Measurements from ENCODE around the gene SELENOO.
A peak's percentile ranks its signal among the peaks of the same experiment; 100 is the strongest.

The SELENOO gene

DNA sequence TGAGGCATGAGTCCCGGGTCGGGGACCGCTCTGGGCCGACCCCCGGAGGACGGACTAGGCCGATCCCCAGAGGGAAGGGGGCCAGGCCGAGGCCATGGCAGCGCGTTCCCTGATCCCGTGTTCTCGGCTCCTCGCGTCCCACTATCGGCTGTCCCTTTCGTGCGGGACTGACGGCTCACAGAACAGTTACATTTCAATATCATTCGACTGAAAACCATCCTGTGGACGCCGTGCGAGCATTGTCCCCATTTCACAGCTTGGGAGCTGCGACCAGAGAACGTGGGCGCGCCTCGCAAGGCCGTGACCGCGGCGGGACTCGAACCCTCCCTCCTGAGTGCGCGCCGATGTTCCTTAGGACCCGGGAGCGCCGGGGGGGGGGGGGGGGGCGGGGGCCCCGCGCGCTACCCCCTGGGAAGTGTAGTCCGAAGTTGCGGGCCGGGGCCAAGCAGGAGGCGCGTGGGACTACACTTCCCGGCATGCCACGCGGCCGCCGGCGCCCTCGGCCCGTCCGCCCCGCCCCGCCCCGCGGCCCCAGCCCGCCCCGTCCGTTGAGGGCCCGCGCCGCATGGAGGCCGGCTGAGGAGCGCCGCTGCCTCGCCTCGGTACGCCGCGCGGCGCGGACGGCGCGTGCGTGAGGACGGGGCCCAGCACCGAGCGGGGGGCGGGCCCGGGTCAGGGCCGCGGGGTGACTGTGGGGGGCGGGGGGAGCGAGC, 15.3 kb upstream of the SELENOO start, which contains the start of gene TRABD:
TSS of gene TRABD (plus strand) at position 539 of the 713 bp plus-strand sequence. CDS start 7,148 bp downstream, outside the sequence.
- DNase-seq (ENCODE audit: low read depth), result peak; percentile 86

DNA sequence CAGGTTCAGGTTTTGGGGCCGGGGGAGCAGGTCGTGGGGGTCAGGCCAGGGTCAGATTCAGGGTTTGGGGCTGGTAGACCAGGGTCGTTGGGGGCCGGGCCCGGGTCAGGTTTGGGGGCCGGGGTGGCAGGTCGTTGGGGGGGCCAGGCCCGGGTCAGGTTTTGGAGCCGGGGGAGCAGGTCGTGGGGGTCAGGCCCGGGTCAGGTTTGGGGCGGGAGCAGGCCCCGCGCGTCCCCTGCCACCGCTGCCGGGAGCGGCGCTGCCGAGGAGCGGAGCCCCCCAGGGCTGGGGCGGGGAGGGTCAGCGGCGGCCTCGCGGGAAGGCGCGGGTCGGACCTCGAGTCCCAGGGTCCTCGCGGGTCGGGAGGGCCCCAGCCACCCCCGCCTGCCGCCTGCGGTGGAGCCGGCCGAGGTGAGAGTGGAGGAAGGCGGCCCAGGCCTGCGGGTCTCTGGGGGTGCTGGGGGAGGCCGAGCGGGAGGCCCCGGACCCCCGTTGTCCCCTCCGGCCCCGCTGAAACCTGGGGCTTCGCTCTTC, 14.6 kb upstream of the SELENOO start:
- DNase-seq (ENCODE audit: low read depth), result no peak

DNA sequence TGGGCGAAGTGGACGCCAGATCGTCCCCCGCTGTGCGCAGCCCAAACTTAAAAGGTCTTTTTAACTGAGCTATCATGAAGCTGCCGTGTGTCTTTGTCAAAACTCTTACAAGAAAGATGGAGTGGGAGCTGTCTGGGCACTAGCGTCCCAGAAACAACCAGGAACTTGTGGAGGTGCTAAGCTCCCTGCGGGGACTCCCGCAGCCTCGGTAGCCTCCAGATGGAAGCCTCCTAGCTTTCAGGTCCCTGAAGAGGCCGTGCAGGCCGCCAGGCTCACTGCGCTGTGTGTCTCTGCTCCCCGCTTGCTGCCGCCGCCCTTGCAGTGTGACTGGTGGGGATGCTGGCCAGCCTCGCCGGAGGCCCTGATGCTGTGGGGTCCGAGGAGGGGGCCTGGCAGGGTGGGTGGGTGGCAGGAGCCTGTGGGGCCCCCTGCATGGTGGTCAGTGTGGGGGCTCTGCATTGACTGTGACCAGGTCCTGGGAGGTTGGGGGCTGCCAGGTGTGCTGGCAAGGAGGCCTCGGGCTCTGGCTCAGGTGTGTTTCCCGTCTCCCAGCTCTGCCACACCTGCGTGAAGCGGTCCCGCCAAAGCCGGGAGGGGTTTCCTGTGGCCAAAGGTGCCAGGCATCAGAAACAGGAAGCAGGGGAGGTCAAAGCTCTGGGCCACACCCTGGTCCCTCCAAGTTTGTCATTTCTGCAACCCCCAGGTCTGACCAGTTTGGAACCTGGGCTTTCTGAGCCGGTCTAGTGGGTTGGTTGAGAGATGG, 13.9 kb upstream of the SELENOO start:
- no peak for DNase-seq (ENCODE audit: low read depth)

DNA sequence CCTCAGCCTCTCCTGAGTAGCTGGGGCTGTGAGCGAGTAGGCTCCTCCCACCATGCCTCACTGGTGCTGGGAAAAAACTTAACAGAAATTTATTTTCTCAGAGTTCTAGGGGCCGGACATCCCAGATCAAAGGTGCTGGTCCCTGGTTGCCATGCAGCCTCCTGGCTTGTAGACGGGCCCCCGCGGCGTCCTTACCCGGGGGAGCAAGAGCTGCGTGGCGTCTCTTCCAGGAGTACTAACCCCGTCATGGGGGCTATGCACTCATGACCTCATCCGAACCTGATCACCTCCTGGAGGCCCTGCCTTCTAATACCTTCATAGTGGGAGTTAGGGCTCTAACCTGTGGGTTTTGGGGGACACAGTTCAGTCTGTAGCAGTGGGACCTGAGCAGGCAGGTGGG, 12.5 kb upstream of the SELENOO start:
- DNase-seq (ENCODE audit: low read depth), result no peak

DNA sequence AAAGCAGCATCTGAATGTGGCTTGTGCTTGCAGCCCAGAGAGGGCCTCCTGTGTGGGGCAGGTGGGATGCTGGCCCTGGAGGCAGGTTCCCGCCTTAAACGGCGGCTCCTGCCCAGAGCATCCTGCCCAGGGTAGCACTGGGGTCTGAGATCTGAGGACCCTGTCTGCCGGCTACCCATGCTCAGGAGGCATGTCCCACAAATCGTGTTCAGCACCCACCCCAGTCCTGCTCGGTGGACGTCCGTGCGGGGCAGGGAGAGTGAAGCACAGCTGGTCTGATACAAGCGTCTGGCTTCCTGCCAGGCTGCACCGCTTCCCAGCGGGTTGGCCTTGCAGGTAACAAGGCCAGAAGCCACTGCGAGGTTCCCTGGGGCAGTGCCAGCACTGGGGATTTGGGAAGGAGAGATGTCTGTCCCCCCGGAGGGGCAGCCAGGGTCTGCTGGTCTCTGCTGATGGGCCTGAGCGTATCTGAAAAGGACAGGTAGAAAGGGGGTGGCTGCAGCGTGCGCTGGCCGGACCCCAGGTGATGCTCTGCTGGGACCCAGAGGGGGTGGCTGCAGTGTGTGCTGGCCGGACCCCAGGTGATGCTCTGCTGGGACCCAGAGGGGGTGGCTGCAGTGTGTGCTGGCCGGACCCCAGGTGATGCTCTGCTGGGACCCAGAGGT, 11.5 kb upstream of the SELENOO start:
- DNase-seq (ENCODE audit: low read depth), result no peak

DNA sequence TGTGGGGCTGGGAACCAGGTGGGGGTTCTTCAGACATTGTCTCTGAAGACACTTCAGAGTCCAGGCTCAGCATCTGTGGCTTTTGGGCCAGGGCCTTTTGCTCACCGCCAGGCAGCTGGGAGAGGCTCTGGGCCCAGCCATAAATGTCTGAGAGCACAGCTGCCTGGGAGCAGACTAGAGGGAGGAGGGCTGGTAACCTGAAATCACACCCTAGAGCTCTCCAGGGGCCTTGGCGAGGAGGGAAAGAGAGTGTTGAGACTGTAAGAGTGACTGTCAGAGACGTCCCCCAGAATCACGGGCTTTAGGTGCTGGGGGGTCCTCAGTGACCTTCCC, 11.0 kb upstream of the SELENOO start:
- no peak for DNase-seq (ENCODE audit: low read depth)

DNA sequence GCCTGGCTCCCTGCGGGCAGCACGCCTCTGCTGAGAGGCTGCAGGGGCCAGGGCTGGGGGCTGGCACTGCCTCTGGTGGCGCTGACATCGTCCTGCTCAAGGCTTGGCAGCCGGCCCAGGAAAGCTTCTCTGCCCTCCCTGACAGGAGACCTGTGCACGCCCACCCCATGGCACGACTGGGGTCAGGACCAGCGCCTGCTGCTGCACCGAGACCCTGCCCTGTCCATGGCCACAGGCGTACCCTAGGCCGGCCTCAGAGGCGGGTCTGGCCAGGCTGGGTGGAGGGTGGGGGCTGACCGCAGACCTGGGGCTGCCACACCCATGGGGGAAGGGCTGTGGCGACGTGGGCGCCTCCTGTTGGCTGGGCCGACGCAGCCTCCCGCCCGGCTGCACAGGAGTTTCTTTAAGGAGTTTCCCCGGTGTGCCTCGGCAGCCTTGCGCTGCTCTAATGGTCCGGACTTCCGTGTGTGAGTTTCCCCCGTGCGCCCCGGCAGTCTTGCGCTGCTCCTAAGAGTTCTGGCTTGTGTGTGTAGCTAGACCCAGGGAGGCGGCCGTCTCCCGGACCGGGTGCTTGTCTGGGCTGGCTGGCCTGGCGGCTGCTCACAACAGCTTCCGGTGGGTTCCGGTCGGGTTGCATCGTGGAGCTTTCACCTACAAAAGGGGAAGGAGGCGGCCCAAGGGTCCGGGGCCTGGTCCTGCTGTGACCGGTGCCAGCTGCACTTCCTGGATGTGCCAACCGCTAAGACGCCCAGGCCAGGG, 10.4 kb upstream of the SELENOO start:
- DNase-seq (ENCODE audit: low read depth), result peak; percentile 72

DNA sequence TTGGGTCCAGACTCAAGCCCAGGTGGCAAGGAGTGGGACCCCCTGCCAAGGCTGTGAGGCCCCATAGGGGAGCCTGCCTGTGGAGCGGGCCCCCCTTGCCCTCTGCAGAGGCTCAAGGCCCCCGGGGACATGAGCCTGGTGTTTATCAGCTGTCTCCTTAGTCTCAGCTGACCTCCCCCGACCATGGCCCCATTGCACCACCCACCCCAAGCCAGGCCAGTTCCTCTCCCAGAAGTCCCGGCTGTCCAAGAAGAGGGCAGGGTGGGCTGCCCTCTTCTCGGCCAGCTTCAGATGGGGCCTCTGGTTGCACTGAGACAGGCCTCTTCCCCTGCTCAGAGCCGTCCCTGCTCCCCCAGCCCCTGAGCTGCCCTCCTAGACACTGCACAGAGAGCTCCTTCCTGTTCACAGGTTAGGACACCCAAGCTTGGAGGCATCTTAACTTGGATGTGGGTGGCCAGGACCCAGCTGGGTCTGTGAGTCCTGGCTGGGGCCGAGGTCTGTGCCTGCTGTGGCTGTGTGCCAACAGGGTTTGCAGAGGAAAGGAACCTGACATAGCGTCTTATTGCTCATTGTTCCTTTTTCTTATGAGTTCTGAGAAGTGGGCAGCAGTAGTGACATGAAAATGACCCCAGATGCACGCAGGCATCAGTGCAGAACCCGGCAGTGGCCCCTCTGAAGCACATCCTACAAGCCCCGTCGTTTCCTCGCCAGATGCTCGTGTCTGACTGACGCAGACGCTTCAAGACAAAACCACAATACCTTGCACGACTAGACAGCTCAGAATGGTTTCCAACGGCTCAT, 9.7 kb upstream of the SELENOO start:
- DNase-seq (ENCODE audit: low read depth), result peak; percentile 67

DNA sequence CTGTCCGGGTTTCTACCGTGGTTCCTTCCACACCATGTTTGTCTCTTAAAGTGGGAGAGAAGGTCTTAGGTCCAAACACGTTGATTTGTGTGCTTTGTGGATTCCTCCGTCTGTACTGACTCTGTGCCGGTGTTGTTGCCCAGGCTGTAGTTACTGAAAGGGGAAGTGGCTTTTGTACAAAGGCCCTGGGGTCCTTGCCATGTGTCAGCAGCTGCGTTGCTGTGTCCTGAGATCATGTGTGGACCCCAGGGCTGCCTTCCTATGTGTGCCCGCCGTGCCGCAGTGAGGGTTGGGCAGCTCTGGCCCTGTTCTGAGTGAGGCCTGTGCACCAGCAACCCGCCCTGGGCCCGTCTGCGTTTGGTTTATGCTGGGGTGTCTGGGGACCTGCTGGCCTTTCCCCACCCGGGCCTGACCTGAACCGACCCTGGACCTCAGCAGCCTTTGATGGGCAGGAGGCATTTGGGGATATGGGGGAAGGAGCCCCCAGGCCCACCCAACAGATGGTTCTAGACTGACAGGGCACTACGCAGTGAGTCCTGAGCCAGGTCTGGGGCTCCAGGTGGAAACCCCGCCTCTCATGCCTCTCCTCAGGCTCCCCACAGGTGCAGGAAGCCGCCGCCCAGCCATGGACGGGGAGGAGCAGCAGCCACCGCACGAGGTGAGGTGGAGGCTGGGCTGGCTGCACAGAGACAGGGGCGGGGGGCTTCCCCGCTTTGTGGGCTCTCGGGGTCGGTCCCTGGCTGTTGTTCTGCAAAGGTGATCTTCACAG, 8.2 kb upstream of the SELENOO start:
- DNase-seq (ENCODE audit: low read depth), result no peak

DNA sequence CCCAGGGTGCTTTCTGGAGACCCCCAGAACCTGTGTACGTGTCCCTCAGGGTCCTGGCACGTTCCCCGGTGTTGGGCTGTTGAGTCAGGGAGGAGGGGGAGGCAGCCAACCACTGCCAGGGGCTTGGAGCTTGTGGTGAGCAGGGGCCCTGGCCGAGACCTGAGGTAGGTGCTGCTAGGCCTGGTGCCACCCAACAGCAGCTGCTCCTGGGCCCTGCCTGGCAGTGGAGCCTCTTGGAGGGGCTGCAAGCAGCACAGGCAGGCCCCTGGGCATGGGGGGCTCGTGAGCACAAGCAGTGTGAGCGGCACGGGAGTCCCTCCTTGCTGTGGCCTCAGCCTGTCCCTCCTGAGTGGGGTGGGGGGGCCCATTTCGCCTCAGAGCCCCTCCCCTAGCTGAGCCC, 7.2 kb upstream of the SELENOO start:
- no peak for DNase-seq (ENCODE audit: low read depth)

DNA sequence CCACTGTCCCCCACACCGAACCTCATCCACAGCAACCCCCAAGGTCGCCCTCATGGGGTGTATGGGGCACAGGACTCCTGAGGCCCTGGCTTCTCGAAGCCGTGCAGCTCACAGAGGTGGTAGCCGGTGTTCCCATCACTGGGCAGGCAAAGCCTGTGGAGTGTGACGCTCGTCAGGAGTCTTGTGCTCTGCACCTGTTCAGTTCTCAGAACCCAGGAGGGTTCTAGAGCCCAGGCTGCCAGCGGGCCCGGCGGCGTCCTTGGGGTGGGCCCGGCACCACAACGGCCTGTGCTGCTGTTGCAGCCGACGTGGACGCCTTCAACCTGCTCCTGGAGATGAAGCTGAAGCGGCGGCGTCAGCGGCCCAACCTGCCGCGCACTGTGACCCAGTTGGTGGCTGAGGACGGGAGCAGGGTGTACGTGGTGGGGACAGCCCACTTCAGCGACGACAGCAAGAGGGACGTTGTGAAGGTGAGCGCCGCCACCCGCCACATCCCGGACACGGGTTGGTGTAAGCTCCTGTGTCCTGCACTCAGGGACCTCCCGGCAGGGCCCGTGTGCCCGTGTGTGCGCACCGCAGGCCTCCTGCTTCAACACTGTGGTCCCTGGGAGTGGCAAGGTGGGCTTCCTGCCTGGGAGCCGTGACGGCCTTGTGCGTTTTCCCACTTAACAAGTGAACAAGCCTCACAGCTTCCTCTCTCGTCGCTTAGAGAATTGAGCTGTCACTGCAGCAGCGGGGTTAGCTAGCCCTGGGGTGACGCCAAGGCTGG, 6.6 kb upstream of the SELENOO start:
- no peak for DNase-seq (ENCODE audit: low read depth)

DNA sequence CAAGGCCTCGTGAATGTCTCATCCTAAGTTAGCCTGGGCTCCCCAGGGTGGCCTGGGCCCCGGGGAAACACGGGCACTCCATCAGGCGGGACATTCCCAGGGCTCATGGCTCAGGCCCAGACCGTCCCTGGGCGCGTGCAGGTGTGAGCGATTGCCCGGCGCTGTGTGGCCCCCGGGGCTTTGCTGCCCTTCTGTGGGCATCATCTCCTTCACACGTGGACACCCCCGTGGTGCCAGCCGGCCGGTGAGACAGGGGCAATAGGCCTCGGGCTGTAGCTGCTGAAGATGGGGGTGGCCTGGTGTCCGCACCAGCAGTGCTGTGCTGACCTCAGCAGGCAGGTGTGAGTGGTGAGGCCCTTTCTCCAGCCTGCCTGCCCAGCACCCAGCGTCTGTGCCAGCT, 4.6 kb upstream of the SELENOO start:
- DNase-seq (ENCODE audit: low read depth), result no peak

DNA sequence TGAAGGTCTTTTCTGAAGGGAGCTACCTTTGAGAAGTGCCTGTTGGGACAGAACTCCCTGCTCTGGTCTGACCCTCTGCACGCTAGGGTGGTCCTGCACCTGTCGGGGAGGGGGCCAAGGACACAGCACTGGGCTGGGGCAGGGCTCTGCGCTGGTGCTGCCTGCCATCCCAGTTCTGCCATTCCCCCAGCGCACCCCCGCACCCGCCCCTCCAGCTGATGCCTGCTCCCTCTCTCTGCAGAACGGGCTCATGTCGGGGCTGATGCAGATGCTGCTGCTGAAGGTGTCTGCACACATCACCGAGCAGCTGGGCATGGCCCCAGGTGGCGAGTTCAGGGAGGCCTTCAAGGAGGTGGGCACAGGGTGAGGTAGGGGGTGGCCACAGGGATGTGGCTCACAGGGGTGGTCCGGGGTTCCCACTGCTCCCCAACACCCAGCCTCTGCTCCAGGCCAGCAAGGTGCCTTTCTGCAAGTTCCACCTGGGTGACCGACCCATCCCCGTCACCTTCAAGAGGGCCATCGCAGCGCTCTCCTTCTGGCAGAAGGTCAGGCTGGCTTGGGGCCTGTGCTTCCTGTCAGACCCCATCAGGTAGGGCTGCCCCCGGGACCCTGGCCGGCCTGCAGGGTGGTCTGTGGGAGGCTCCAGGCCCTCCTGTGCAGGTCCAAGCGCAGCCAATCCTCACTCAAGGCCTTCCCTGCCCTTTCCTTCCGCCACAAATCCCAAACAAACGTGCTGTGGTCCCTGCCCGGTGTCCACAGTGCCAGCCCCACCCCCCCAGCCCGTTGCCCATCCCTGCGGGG, 3.6 kb upstream of the SELENOO start:
- no peak for DNase-seq (ENCODE audit: low read depth)

DNA sequence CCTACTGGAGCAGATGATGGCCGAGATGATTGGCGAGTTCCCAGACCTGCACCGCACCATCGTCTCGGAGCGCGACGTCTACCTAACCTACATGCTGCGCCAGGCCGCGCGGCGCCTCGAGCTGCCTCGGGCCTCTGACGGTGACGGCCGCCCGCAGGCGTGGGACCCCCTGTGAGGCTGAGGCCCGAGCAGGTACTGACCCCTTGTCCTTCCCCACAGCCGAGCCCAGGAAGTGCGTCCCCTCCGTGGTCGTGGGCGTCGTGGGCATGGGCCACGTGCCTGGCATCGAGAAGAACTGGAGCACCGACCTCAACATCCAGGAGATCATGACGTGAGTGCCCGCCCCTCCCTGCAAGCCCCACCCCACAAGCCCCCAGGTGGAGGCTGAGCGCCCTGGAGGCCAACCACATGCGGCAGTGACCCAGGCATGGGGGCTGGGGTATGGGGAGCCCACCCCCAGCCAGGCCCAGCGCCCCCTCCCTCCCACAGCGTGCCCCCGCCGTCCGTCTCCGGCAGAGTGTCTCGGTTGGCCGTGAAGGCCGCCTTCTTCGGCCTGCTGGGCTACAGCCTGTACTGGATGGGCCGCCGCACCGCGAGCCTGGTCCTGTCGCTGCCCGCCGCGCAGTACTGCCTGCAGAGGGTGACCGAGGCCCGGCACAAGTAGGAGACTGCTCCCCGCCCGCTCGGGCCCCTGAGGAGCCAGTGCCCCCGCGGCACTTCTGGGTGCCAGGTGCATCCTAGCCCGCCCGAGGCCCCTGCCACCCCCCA, 2.8 kb upstream of the SELENOO start:
- no peak for DNase-seq (ENCODE audit: low read depth)

DNA sequence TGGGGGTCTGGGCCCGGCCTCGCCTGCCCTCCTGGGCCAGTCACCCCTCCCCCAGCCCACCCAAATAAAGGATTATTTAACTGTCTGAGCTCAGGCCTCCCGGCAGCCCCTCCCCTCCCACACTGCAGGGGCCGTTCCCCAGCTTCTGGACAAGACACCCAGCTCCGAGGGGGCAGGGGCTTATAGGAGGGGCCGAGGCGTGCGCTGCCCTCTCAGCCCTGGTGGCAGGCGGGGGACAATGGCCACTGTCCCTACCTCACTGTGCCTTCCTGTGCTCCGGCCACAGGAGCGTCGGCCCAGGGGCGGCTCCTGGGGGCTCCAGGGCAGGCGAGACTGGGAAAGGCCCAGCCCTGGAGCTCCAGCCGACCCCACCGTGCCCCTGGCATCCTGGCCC, 2.2 kb upstream of the SELENOO start:
- DNase-seq (ENCODE audit: low read depth), result no peak

DNA sequence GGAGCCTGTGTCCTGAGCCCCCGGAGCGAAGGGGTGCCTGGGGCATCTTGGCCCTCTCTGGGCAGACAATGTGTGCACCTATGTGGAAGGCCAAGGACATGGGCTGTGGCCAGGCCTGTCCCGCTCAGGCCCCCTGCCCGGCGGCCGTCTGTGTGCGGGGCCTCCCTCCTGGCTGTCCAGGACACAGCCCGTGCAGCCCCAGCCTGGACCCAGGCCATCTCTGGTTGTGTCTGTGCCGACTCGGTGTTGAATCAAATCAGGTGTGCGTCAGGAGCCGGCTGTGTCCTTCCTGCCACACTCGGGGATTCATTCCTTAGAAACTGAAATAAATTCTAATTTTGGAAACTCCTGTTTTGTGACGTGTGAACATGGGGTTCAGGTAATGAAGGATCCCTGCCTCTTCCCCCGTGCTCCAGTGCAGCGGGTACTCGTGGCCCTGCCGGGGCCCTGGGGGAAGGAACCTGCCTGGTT, 1.5 kb upstream of the SELENOO start:
- no peak for DNase-seq (ENCODE audit: low read depth)

DNA sequence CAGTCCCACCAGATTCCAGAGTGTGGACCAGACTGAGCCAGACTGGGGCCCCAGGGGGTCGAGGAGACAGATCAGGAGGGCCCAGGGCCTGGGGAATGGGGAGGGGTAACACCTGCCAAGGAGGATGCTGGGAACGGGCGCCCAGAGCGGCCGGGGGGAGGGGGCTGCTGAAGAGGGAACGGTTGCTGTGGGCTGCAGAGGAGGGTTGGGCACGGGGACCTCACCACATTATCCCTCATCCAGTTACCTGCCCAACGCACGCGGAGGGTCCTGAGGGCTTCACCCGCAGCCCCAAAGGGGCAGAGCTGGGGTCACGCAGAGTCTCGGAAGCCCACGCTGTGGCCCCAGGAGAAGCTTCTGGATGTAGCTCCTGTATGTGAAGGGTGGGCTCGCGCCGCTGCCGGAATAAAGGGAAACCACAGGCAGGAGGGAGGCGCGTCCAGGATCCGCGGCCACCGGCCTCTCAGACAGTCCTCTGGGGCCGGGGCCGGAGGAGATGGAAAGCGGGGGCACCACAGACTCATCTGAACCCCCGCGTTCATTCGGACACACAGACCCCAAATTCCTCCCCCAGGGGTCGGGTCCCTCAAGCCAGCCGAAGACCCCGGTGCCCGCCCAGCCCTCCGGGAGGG, 866 bp upstream of the SELENOO start:
- DNase-seq (ENCODE audit: low read depth), result no peak
